GM12892 (cell line): ENCODE measurements around the gene ORMDL1.

ENCODE experiments used
- POLR2A ChIP-seq: IDR thresholded peaks from 2 replicates; pipeline ENCODE4 v1.6.1; 2011; ENCODE audit warnings: low read depth, low read length, control low read depth
- POLR2AphosphoS5 ChIP-seq: IDR thresholded peaks from 2 replicates; pipeline ENCODE4 v1.6.1; 2011; ENCODE audit warnings: low read depth, low read length, control low read depth

GRCh38 chr2:189783451-189783926, 650 bp downstream of the ORMDL1 start:
- TF ChIP-seq POLR2AphosphoS5 (no peak), POLR2A (no peak)
